Measurements from ENCODE around the gene FADD. TPM values are rescaled to one million over a fixed set of nuclear protein-coding genes. Genes with fewer than 3 reads are reported as not detected.

The FADD gene
- total and polyA plus RNA-seq, 4 donors = 13.9 to 30.9 (median 26.1) TPM

DNA sequence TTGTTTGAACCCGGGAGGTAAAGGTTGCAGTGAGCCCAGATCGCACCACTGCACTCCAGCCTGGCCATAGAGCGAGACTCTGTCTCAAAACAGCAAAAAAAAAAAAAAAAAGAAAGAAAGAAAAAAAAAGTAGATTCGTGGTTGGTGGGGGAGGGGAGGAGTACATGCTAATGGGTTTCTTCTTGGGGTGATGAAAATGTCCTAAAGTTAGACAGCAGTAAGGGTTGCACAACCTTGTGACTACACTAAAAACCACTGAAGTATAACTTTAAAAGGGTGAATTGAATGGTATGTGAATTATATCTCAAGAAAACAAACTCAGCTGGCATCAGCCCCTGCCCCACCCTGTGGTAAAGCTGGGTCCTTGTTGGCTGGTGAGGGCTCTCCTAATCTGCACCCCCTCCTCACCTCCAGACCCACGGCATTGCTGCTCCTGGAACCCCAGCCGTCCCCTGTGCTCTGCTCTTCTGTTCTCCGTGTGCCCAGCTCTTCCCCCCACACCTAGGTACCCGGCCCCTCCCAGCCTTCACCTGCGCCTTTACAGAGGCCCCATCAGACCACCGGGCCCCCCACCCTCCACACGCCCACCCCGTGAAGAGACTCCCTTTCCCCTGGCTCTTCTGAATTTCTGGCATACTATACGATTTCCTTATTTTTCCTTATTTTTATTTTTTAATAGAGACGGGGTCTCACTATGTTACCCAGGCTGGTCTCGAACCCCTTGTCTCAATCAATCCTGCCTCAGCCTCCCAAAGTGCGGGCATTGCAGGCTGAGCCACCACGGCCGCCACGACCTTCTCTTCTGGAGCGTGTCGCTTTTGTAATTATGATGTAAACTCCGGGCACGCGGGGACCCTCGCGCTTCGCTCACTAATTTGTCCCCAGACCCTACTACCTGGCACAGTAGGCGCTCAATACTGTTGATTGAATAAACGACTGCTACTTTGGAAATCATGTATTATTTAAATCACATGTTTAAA, 924 bp upstream of the FADD start:
- H3K27me3 ChIP-seq (ENCODE audit: control insufficient read depth in 3 of 3, insufficient read depth in 3 of 3, low read length in 2 of 3) = no peaks in the 10 kb centered on the region
- no peak overlapping the region for H3K4me3 ChIP-seq
- H3K4me1 ChIP-seq (ENCODE audit: control insufficient read depth in 5 of 5, insufficient read depth in 5 of 5, low read length in 5 of 5) = peaks cover 0 to 13% (median 10%) of the 10 kb centered on the region in 5 donors
- H3K27ac ChIP-seq (ENCODE audit: low read depth in 1 of 2, low read length in 1 of 2) = no peak overlapping the region
- TF ChIP-seq, protein P1, sequence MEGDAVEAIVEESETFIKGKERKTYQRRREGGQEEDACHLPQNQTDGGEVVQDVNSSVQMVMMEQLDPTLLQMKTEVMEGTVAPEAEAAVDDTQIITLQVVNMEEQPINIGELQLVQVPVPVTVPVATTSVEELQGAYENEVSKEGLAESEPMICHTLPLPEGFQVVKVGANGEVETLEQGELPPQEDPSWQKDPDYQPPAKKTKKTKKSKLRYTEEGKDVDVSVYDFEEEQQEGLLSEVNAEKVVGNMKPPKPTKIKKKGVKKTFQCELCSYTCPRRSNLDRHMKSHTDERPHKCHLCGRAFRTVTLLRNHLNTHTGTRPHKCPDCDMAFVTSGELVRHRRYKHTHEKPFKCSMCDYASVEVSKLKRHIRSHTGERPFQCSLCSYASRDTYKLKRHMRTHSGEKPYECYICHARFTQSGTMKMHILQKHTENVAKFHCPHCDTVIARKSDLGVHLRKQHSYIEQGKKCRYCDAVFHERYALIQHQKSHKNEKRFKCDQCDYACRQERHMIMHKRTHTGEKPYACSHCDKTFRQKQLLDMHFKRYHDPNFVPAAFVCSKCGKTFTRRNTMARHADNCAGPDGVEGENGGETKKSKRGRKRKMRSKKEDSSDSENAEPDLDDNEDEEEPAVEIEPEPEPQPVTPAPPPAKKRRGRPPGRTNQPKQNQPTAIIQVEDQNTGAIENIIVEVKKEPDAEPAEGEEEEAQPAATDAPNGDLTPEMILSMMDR (IDR thresholded peaks at IDR 0.05; ENCODE audit: control extremely low read depth, extremely low read depth) = no peak
- peak overlapping the region in 1 of 2 donors; percentile 58 for H3K9ac ChIP-seq (ENCODE audit: insufficient read depth in 1 of 2, low read length in 2 of 2)
- 67 to 73% methylated on average over 29 of the region's 29 CpGs for WGBS, 2 donors
- peaks cover 0 to 16% (median 5%) of the 10 kb centered on the region in 4 donors for H3K36me3 ChIP-seq (ENCODE audit: control insufficient read depth in 4 of 4, insufficient read depth in 4 of 4, low read length in 4 of 4)
- DNase-seq (no peak), ATAC-seq (ENCODE audit: insufficient read depth, low FRiP score) (no peak)
- H3K9me3 ChIP-seq (ENCODE audit: control insufficient read depth in 4 of 4, insufficient read depth in 3 of 4, low read length in 3 of 4) = no peaks in the 10 kb centered on the region

- Histone ChIP-seq H3K9ac (ENCODE audit: insufficient read depth in 1 of 2, low read length in 2 of 2) (peak overlapping the region; percentile 56 to 94), H3K4me1 (ENCODE audit: control insufficient read depth in 5 of 5, insufficient read depth in 5 of 5, low read length in 5 of 5) (peaks cover 0 to 13% (median 10%) of the 10 kb centered on the region in 5 donors), H3K27ac (ENCODE audit: low read depth in 1 of 2, low read length in 1 of 2) (peak overlapping the region; percentile 92 to 94), H3K9me3 (ENCODE audit: control insufficient read depth in 4 of 4, insufficient read depth in 3 of 4, low read length in 3 of 4) (no peaks in the 10 kb centered on the region), H3K36me3 (ENCODE audit: control insufficient read depth in 4 of 4, insufficient read depth in 4 of 4, low read length in 4 of 4) (peaks cover 0 to 28% (median 11%) of the 10 kb centered on the region in 4 donors), H3K27me3 (ENCODE audit: control insufficient read depth in 3 of 3, insufficient read depth in 3 of 3, low read length in 2 of 3) (no peaks in the 10 kb centered on the region), H3K4me3 (peak overlapping the region; percentile 71)
- TF ChIP-seq, protein P1 (IDR thresholded peaks at IDR 0.05; ENCODE audit: control extremely low read depth, extremely low read depth) = no peak
- peak; percentile 75 for ATAC-seq (ENCODE audit: insufficient read depth, low FRiP score)
- 3 to 6% methylated on average over 28 to 30 of the region's 30 CpGs for WGBS, 2 donors
- DNase-seq = peak; percentile 27 to 46 (median 46)
Observed at GRCh38 chr11:70203751-70204465, 812 bp downstream of the FADD start.

DNA sequence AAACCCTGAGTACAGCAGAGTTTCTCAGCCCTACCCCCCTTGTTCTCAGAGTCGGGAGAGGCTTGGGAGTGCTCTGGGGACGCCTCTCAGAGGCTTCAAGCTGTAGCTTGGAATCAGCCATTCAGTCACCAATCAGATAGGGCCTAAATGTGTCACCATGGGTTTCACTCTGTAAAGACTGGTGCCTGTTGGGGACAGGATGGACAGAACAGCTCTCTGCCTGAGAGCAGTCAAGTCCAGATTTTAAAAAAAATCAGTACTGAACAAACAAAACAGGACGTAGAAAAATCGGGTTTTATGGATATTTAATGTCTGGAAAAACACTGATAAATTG, 1.3 kb downstream of the FADD start:
- H3K4me1 ChIP-seq (ENCODE audit: control insufficient read depth in 5 of 5, insufficient read depth in 5 of 5, low read length in 5 of 5) = peaks cover 0 to 13% (median 10%) of the 10 kb centered on the region in 5 donors
- TF ChIP-seq, protein P1 (IDR thresholded peaks at IDR 0.05; ENCODE audit: control extremely low read depth, extremely low read depth) = no peak
- peak overlapping the region; percentile 92 to 94 for H3K27ac ChIP-seq (ENCODE audit: low read depth in 1 of 2, low read length in 1 of 2)
- 37 to 58% methylated on average over 4 of the region's 4 CpGs for WGBS, 2 donors
- H3K9ac ChIP-seq (ENCODE audit: insufficient read depth in 1 of 2, low read length in 2 of 2) = peak overlapping the region; percentile 56 to 94
- ATAC-seq (ENCODE audit: insufficient read depth, low FRiP score) (no peak), DNase-seq (no peak)
- H3K9me3 ChIP-seq (ENCODE audit: control insufficient read depth in 4 of 4, insufficient read depth in 3 of 4, low read length in 3 of 4) = no peaks in the 10 kb centered on the region
- no peaks in the 10 kb centered on the region for H3K27me3 ChIP-seq (ENCODE audit: control insufficient read depth in 3 of 3, insufficient read depth in 3 of 3, low read length in 2 of 3)
- peaks cover 0 to 33% (median 12%) of the 10 kb centered on the region in 4 donors for H3K36me3 ChIP-seq (ENCODE audit: control insufficient read depth in 4 of 4, insufficient read depth in 4 of 4, low read length in 4 of 4)
- peak overlapping the region; percentile 71 for H3K4me3 ChIP-seq

All from lung (tissue), 12 donors.